Measurements from ENCODE around the gene CCDC137. TPM values are rescaled to one million over a fixed set of nuclear protein-coding genes. Genes with fewer than 3 reads are reported as not detected.

The CCDC137 gene
- total and polyA plus RNA-seq, 2 donors (not counting 3 experiments of a cell fraction or from before 2014, with no cell fraction given): 12.9 to 32.2 TPM

DNA sequence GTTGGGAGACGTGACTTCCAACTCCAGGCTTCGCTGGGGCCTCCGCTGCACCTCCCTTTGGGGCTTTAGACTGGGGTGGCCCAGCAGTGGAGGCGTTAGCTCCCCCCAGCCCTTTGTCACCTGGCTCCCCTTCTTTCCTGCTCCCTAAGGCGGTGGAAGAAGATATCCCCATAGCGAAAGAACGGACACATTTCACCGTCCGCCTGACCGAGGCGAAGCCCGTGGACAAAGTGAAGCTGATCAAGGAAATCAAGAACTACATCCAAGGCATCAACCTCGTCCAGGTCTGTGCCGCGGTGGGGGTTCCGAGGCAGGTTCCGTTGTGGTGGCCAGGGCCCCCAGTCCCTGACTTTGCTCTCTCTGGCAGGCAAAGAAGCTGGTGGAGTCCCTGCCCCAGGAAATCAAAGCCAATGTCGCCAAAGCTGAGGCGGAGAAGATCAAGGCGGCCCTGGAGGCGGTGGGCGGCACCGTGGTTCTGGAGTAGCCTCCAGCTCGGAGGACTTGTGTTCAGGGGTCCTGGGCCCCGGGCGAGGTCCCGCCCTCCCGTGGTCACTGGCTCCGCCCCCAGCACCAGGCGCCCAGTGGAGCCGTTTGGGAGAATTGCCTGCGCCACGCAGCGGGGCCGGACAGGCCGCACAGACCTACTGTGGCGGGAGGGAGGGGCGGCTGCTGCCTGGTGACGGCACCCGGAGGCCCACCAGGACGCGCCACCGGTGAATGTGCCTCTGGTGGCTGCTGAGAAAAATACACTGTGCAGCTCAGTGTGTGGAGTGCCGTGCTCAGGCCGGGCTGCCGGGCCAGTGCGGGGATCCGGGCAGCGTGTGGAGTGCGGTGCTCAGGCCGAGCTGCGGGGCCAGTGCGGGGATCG, 40.5 kb downstream of the CCDC137 start:
- dilution Hi-C loops (cut with MboI; ENCODE audit: extremely low pct_ligation_motif_present, low sequenced_read_pairs): no loop called here
- no peak overlapping the region for H3K9ac ChIP-seq (replicated peaks; ENCODE audit: extremely low read depth, insufficient read depth, low read length)
- FAIRE-seq: no peak
- intact Hi-C loops (cut with micrococcal nuclease): no loop called here
- no peaks in the 10 kb centered on the region for H3K27me3 ChIP-seq (ENCODE audit: control insufficient read depth in 2 of 2, insufficient read depth in 2 of 2, low read length in 2 of 2)
- H3K9me1 ChIP-seq (replicated peaks; ENCODE audit: control insufficient read depth, extremely low read depth, insufficient read depth, low read length): no peaks in the 10 kb centered on the region
- no peaks in the 10 kb centered on the region for H4K20me1 ChIP-seq (replicated peaks; ENCODE audit: control insufficient read depth, extremely low read depth, insufficient read depth, low read length)
- no peak for TF ChIP-seq POLR2A (IDR thresholded peaks at IDR 0.05; ENCODE audit: low read depth, low read length)
- no peak for TF ChIP-seq GATA2 (IDR thresholded peaks at IDR 0.05; ENCODE audit: insufficient read depth, insufficient read length, low read depth, low read length)
- TF ChIP-seq, protein P1, sequence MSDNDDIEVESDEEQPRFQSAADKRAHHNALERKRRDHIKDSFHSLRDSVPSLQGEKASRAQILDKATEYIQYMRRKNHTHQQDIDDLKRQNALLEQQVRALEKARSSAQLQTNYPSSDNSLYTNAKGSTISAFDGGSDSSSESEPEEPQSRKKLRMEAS (IDR thresholded peaks at IDR 0.05; ENCODE audit: insufficient read depth, insufficient read length): no peak
- TF ChIP-seq MYC (IDR thresholded peaks at IDR 0.05; ENCODE audit: low read depth, low read length): no peak
- no peak for TF ChIP-seq JUN (IDR thresholded peaks at IDR 0.05; ENCODE audit: borderline replicate concordance, insufficient read depth, insufficient read length, low read depth)
- no peak for TF ChIP-seq FOS (IDR thresholded peaks at IDR 0.05; ENCODE audit: borderline replicate concordance, insufficient read depth, low read length)
- TF ChIP-seq, protein P2, sequence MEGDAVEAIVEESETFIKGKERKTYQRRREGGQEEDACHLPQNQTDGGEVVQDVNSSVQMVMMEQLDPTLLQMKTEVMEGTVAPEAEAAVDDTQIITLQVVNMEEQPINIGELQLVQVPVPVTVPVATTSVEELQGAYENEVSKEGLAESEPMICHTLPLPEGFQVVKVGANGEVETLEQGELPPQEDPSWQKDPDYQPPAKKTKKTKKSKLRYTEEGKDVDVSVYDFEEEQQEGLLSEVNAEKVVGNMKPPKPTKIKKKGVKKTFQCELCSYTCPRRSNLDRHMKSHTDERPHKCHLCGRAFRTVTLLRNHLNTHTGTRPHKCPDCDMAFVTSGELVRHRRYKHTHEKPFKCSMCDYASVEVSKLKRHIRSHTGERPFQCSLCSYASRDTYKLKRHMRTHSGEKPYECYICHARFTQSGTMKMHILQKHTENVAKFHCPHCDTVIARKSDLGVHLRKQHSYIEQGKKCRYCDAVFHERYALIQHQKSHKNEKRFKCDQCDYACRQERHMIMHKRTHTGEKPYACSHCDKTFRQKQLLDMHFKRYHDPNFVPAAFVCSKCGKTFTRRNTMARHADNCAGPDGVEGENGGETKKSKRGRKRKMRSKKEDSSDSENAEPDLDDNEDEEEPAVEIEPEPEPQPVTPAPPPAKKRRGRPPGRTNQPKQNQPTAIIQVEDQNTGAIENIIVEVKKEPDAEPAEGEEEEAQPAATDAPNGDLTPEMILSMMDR (IDR thresholded peaks at IDR 0.05; ENCODE audit: extremely low read depth in 1 of 2, insufficient read depth in 1 of 2, low read depth in 1 of 2, low read length in 2 of 2): no peak
- no peak for TF ChIP-seq POLR2AphosphoS5 (IDR thresholded peaks at IDR 0.05; ENCODE audit: insufficient read depth, low read depth, low read length)
- no peak for TF ChIP-seq EZH2 (IDR thresholded peaks at IDR 0.05; ENCODE audit: borderline replicate concordance, low read depth, low read length, severe bottlenecking)
- H3K36me3 ChIP-seq (ENCODE audit: control insufficient read depth in 2 of 2, extremely low read depth in 1 of 2, insufficient read depth in 2 of 2, low read length in 2 of 2): peaks cover 3 to 15% of the 10 kb centered on the region in 2 experiments
- no TSS peak for BruUV-seq (replicated peaks)
- no peak overlapping the region for H3K27ac ChIP-seq (ENCODE audit: insufficient read depth, low read depth, low read length)
- no peak for DNase-seq (ENCODE audit: low read depth, low spot score)
- POLR2A ChIA-PET: no interaction called here
- peaks cover 22% of the 10 kb centered on the region for H3K79me2 ChIP-seq (ENCODE audit: control insufficient read depth, insufficient read depth, low read length)
- no peak overlapping the region for H2AFZ ChIP-seq (ENCODE audit: low read depth, low read length)
- H3K4me2 ChIP-seq (ENCODE audit: insufficient read depth, low read length): no peak overlapping the region
- peaks cover 26% of the 10 kb centered on the region for H3K4me1 ChIP-seq (ENCODE audit: control insufficient read depth, extremely low read depth, insufficient read depth, low read length)
- no peak overlapping the region for H3K4me3 ChIP-seq (replicated peaks in 1 of 3; ENCODE audit: insufficient read depth in 1 of 3, low read depth in 1 of 3, low read length in 3 of 3)
- H3K9me3 ChIP-seq (replicated peaks; ENCODE audit: control insufficient read depth, insufficient read depth, low read length): no peaks in the 10 kb centered on the region
- CTCF ChIA-PET: no interaction called here
